HAP-1 (cell line): Measurements from ENCODE around the gene MEI1.

Source experiments
- DNase-seq, 2 experiments: peaks; one replicate each; pipeline ENCODE4 v3.0.0-alpha.2; 2016 to 2020; ENCODE audit warnings: low spot score in 2 of 2
- H3K27me3 ChIP-seq: fragments of 250-450 bp; sonication (Bioruptor Pico); 2 replicates; pipeline ENCODE4 v1.5.1; 2020; ENCODE audit warnings: low read depth, mild to moderate bottlenecking, moderate library complexity
- H3K36me3 ChIP-seq: fragments of 250-450 bp; sonication (Bioruptor Pico); replicated peaks from 2 replicates; pipeline ENCODE4 v1.5.1; 2020; ENCODE audit warnings: mild to moderate bottlenecking
- H3K4me1 ChIP-seq: fragments of 250-450 bp; sonication (Bioruptor Pico); 2 replicates; pipeline ENCODE4 v1.5.1; 2020; ENCODE audit warnings: mild to moderate bottlenecking
- H3K4me3 ChIP-seq: fragments of 250-450 bp; sonication (Bioruptor Pico); 2 replicates; pipeline ENCODE4 v1.5.1; 2020; ENCODE audit warnings: mild to moderate bottlenecking, moderate library complexity
- H3K9me3 ChIP-seq: fragments of 250-450 bp; sonication (Bioruptor Pico); 2 replicates; pipeline ENCODE4 v1.5.1; 2020; ENCODE audit warnings: mild to moderate bottlenecking, moderate library complexity
- in situ Hi-C: fragments of 300-500 bp; cut with MboI; formaldehyde crosslinking; loops from 3 replicates; pipeline ENCODE4 v1.14.3; 2020; ENCODE audit warnings: low sequenced_read_pairs, inconsistent platforms, mixed read lengths

MEI1 gene

GRCh38 chr22:41799486-41800347 is 100.4 kb downstream of the MEI1 start:
- Histone ChIP-seq H3K4me3 (peak overlapping the region; percentile 82), H3K4me1 (peaks cover 17% of the 10 kb centered on the region), H3K27me3 (no peaks in the 10 kb centered on the region), H3K9me3 (no peaks in the 10 kb centered on the region), H3K36me3 (no peaks in the 10 kb centered on the region)
- no peak for DNase-seq
- in situ Hi-C loops = no loop called here

DNA sequence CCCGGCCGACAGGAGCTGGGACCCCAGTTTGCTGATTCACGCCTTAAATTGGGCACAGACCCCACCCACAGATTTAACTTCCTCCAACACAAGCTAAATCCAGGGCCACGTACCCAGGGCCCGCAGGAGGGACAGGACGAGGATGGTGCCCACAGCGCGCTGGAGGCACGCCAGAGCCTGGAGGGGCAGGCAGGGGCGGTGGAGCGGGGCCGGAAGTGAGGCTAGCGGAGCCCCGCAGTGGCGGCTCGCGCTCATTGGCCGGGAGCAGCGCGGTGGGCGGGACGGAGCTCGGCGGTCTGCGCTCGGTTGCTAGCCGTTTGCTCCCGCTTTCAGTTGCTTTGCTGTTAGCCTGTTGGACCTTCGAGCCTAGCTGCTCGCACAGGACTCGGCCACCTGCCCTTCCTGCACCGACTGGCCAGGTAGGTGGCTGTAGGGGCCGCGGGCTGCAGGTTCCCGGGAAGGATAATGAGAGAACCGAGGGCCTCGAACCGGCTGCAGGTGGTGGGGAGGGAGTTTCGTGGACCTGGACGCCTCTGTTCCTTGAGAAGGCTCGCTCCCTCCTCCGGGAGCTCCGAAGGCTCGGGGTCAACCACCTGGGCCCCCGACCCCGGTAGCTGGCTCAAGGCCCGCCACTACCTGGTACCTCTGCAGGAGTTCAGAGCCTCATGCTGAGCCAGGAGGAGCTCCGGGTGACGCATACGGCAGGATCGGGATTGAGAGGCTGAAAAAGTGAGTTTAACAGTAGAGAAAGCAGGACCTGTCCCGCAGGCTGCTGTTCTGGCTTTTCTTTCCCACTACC is 101.2 kb downstream of the MEI1 start, which contains the start of gene CCDC134:
Gene CCDC134, plus strand, starts transcription at position 332 of the 799 bp plus-strand sequence. CDS start 8,212 bp downstream, outside the sequence.
- no peaks in the 10 kb centered on the region for H3K27me3 ChIP-seq
- H3K36me3 ChIP-seq = no peaks in the 10 kb centered on the region
- no peaks in the 10 kb centered on the region for H3K9me3 ChIP-seq
- DNase-seq = peak; percentile 86 to 94
- peaks cover 17% of the 10 kb centered on the region for H3K4me1 ChIP-seq
- in situ Hi-C loops = no loop called here
- H3K4me3 ChIP-seq = peak within 1 kb of the TSS; percentile 82

GRCh38 chr22:41801147-41801819 is 102.0 kb downstream of the MEI1 start:
- no peak for DNase-seq
- Histone ChIP-seq H3K27me3 (no peaks in the 10 kb centered on the region), H3K4me1 (peaks cover 17% of the 10 kb centered on the region), H3K4me3 (peak overlapping the region; percentile 82), H3K36me3 (no peaks in the 10 kb centered on the region), H3K9me3 (no peaks in the 10 kb centered on the region)
- in situ Hi-C loops = no loop called here

GRCh38 chr22:41801886-41802285 is 102.6 kb downstream of the MEI1 start:
- Histone ChIP-seq H3K4me3 (peak overlapping the region; percentile 82), H3K27me3 (no peaks in the 10 kb centered on the region), H3K4me1 (peaks cover 17% of the 10 kb centered on the region), H3K36me3 (no peaks in the 10 kb centered on the region), H3K9me3 (no peaks in the 10 kb centered on the region)
- in situ Hi-C loops = no loop called here
- no peak for DNase-seq

GRCh38 chr22:41805639-41806038 is 106.3 kb downstream of the MEI1 start:
- DNase-seq = no peak
- in situ Hi-C loops = no loop called here
- Histone ChIP-seq H3K9me3 (no peaks in the 10 kb centered on the region), H3K27me3 (no peaks in the 10 kb centered on the region), H3K4me3 (no peak overlapping the region), H3K4me1 (peaks cover 7% of the 10 kb centered on the region), H3K36me3 (peaks cover 10% of the 10 kb centered on the region; the same call in 1 of the 2 replicates)

DNA sequence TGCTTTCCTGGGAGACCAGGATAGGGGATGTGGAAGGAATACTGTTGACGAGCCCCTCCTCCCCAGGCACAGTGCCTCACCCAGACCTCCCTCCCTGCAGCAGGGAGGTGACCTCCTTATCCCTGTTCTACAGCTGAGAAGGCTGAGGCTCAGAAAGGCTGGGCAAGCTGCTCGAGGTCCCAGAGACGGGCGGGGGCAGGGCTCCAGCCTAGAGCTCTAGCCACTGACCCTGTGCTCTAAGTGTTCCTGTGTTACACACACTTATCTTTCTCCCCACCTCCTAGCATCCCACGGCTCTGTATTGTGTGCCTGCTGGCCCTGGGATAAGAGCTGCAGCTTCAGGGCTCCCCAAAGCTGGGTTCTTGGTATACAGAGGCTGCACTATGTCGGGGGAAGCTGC is 109.1 kb downstream of the MEI1 start:
- no peak overlapping the region for H3K4me3 ChIP-seq
- H3K36me3 ChIP-seq = peaks cover 15% of the 10 kb centered on the region
- H3K9me3 ChIP-seq = no peaks in the 10 kb centered on the region
- in situ Hi-C loops = no loop called here
- DNase-seq = no peak
- no peaks in the 10 kb centered on the region for H3K27me3 ChIP-seq
- H3K4me1 ChIP-seq = no peaks in the 10 kb centered on the region

DNA sequence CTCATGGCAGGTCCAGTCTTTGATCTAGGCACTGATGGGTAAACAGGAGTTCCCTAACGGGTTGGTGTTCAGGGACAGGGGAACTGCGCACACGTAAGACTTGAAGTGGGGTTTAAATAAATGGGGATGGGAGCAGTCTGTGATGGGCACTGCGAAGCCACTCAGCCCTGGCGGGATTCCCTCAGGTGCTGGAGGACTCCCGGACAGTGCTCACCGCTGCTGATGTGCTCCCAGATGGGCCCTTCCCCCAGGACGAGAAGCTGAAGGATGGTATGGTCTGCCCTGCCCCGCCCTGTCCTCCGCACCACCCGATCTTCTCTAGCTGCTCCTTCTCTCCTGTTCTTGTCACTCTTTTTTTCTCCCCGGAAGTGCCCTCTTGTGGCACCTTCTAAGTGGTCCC is 110.7 kb downstream of the MEI1 start:
- Histone ChIP-seq H3K36me3 (peaks cover 21% of the 10 kb centered on the region), H3K4me3 (no peak overlapping the region), H3K4me1 (no peaks in the 10 kb centered on the region), H3K9me3 (no peaks in the 10 kb centered on the region), H3K27me3 (no peaks in the 10 kb centered on the region)
- in situ Hi-C loops = no loop called here
- DNase-seq = no peak

DNA sequence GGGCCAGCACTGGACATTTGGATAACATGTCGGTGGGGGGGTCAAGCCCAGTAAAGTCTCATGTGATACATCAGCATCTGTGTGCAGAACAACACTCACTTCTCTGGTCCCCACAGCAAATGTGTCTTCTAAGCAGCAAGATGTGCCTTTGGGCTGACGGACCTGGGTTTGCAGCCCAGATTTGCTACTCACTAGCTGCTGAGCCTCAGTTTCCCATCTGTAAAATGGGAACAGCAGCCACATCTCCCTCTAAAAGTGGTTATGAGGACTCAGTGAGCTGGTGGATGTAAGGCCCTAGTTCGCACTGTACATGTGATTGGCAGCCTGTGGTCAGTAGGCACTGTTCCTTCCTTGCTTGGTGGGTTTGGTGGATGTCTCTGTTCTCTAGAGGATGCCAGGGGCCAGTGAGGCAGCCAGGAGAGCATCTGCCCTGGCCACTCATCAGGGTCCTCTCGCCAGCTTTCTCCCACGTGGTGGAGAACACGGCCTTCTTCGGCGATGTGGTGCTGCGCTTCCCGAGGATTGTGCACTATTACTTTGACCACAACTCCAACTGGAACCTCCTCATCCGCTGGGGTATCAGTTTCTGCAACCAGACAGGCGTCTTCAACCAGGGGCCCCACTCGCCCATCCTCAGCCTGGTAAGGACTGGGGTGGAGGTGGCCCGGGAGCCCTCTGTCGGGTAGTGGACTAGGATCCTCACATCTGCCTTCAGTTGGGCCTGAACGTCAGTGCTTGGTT is 113.7 kb downstream of the MEI1 start:
- H3K4me3 ChIP-seq = no peak overlapping the region
- no peaks in the 10 kb centered on the region for H3K27me3 ChIP-seq
- peaks cover 21% of the 10 kb centered on the region for H3K36me3 ChIP-seq
- H3K9me3 ChIP-seq = no peaks in the 10 kb centered on the region
- H3K4me1 ChIP-seq = no peaks in the 10 kb centered on the region
- DNase-seq = no peak
- in situ Hi-C loops = no loop called here

GRCh38 chr22:41813726-41814410 is 114.6 kb downstream of the MEI1 start:
- no peak for DNase-seq
- no peaks in the 10 kb centered on the region for H3K27me3 ChIP-seq
- no peaks in the 10 kb centered on the region for H3K9me3 ChIP-seq
- H3K36me3 ChIP-seq = peaks cover 21% of the 10 kb centered on the region
- no peaks in the 10 kb centered on the region for H3K4me1 ChIP-seq
- in situ Hi-C loops = no loop called here
- no peak overlapping the region for H3K4me3 ChIP-seq

- no peaks in the 10 kb centered on the region for H3K4me1 ChIP-seq
- H3K27me3 ChIP-seq = no peaks in the 10 kb centered on the region
- no peaks in the 10 kb centered on the region for H3K9me3 ChIP-seq
- no peak for DNase-seq
- no peak overlapping the region for H3K4me3 ChIP-seq
- H3K36me3 ChIP-seq = peaks cover 14% of the 10 kb centered on the region
- in situ Hi-C loops = no loop called here
These were observed 116.4 kb downstream of the MEI1 start for GRCh38 chr22:41815716-41816115.

- Histone ChIP-seq H3K36me3 (peaks cover 14% of the 10 kb centered on the region), H3K4me1 (no peaks in the 10 kb centered on the region), H3K9me3 (no peaks in the 10 kb centered on the region), H3K4me3 (no peak overlapping the region), H3K27me3 (no peaks in the 10 kb centered on the region)
- in situ Hi-C loops = no loop called here
- DNase-seq = no peak
These were observed 116.9 kb downstream of the MEI1 start for GRCh38 chr22:41816241-41816640.

DNA sequence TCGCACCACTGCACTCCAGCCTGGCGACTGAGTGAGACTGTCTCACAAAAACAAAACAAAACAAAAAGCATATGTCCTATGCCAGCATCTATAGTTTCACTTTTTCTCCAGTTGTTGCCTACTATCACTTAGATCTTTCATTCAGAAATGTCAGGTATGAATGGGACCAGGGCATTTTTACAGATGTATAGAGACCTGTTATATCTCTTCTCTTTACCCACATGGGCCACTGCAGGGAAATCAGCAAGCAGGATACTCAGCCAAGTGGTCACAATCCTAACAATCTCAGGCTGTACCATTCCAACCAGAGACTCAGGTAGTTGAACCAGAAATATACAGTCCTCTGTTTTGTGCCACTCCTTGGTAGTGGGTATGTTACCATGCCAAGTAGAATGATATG is 117.6 kb downstream of the MEI1 start:
- in situ Hi-C loops = no loop called here

DNA sequence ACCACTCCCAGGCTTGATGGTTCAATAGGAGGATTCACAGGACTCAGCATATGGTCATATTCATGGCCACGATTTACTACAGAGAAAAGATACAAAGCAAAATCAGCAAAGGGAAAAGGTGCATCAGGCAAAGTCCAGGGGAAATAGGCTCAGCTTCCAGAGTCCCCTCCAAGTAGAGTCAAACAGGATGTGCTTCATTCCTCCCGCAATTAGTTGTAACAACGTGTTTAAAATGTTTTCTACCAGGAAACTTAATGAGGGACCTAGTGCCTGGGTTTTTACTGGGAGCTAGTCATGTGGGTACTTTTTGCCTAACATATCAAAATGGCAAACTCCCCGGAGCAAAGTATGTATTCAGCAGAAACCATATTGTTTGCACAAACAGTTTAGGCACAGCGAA is 118.7 kb downstream of the MEI1 start:
- H3K36me3 ChIP-seq = peaks cover 12% of the 10 kb centered on the region; the same call in 1 of the 2 replicates
- DNase-seq = no peak
- in situ Hi-C loops = no loop called here
- no peaks in the 10 kb centered on the region for H3K4me1 ChIP-seq
- no peak overlapping the region for H3K4me3 ChIP-seq
- H3K27me3 ChIP-seq = no peaks in the 10 kb centered on the region
- no peaks in the 10 kb centered on the region for H3K9me3 ChIP-seq

More for the DNA sequence above, 117.6 kb downstream of the MEI1 start:
- Histone ChIP-seq H3K4me3 (no peak overlapping the region), H3K27me3 (no peaks in the 10 kb centered on the region), H3K9me3 (no peaks in the 10 kb centered on the region), H3K4me1 (no peaks in the 10 kb centered on the region), H3K36me3 (peaks cover 14% of the 10 kb centered on the region)
- DNase-seq = no peak
